Midbrain (tissue), 1 donor: ENCODE measurements around the gene MBD3L4.
"Not testable (repeated sequence)": the region's sequence is repeated elsewhere in the genome, so short reads cannot be mapped to it uniquely, and the experiment has no call there.

Experiments
- DNase-seq: peaks from one replicate; lab custom pipeline; 2025; lab: John Stamatoyannopoulos, UW

The MBD3L4 gene

GRCh38 chr19:7040079-7040478, at the start of gene MBD3L4:
Gene MBD3L4 (minus strand): TSS chr19:7040179. CDS start chr19:7040144, 35 bp downstream.
- DNase-seq: not testable (repeated sequence)

- DNase-seq: no peak
Measured at GRCh38 chr19:7088999-7089398, 49.0 kb upstream of the MBD3L4 start.

GRCh38 chr19:7083076-7083956, 43.3 kb upstream of the MBD3L4 start:
- no peak for DNase-seq

- no peak for DNase-seq
Measured at GRCh38 chr19:7078008-7078407, 38.0 kb upstream of the MBD3L4 start.

GRCh38 chr19:7076151-7076550, 36.2 kb upstream of the MBD3L4 start:
- DNase-seq: no peak

GRCh38 chr19:7074705-7075282, 34.8 kb upstream of the MBD3L4 start:
- DNase-seq: no peak

GRCh38 chr19:7072541-7072940, 32.6 kb upstream of the MBD3L4 start:
- DNase-seq: no peak

- no peak for DNase-seq
Measured at GRCh38 chr19:7069904-7070226, 29.9 kb upstream of the MBD3L4 start.

- peak; percentile 96 for DNase-seq
Measured at GRCh38 chr19:7069042-7069903, 29.3 kb upstream of the MBD3L4 start, which contains the start of gene ZNF557. Gene ZNF557 (plus strand): TSS chr19:7069703. CDS start chr19:7075075, 5,372 bp downstream.

GRCh38 chr19:7068599-7068998, 28.6 kb upstream of the MBD3L4 start:
- DNase-seq: no peak

- no peak for DNase-seq
Measured at GRCh38 chr19:7067716-7068115, 27.7 kb upstream of the MBD3L4 start.

GRCh38 chr19:7067122-7067521, 27.1 kb upstream of the MBD3L4 start:
- not testable (repeated sequence) for DNase-seq

- no peak for DNase-seq
Measured at GRCh38 chr19:7063764-7064418, 23.9 kb upstream of the MBD3L4 start.

GRCh38 chr19:7063339-7063738, 23.4 kb upstream of the MBD3L4 start:
- DNase-seq: no peak

- not testable (repeated sequence) for DNase-seq
Measured at GRCh38 chr19:7059977-7060376, 20.0 kb upstream of the MBD3L4 start.

GRCh38 chr19:7058576-7058975, 18.6 kb upstream of the MBD3L4 start, which contains the start of gene MBD3L3:
Gene MBD3L3 (minus strand): TSS chr19:7058676. CDS start chr19:7058605, 71 bp downstream.
- not testable (repeated sequence) for DNase-seq

GRCh38 chr19:7056371-7056770, 16.4 kb upstream of the MBD3L4 start:
- DNase-seq: not testable (repeated sequence)

GRCh38 chr19:7055679-7056078, 15.7 kb upstream of the MBD3L4 start:
- not testable (repeated sequence) for DNase-seq

- not testable (repeated sequence) for DNase-seq
Measured at GRCh38 chr19:7054635-7055368, 14.8 kb upstream of the MBD3L4 start.

GRCh38 chr19:7052896-7053295, 12.9 kb upstream of the MBD3L4 start:
- DNase-seq: not testable (repeated sequence)

GRCh38 chr19:7051421-7051820, 11.4 kb upstream of the MBD3L4 start:
- DNase-seq: not testable (repeated sequence)
